Breast epithelium (tissue), 3 donors: ENCODE measurements around the gene GPATCH1.

Experiments
- POLR2A ChIP-seq: fragments of 450-650 bp; IDR thresholded peaks from one replicate; pipeline ENCODE4 v1.6.1; 2016; ENCODE audit warnings: antibody characterized with exemption, mild to moderate bottlenecking, moderate library complexity
- POLR2AphosphoS5 ChIP-seq, 3 donors: sonication (generic); formaldehyde crosslinking; IDR thresholded peaks; one replicate each; pipeline ENCODE4 v1.6.1; 2017; ENCODE audit warnings: antibody characterized with exemption in 3 of 3
- TF ChIP-seq, protein P1 (sequence below), 3 donors: fragments of 450-650 bp; IDR thresholded peaks; one replicate each; pipeline ENCODE4 v1.5.1; 2016 to 2017; ENCODE audit warnings: antibody characterized with exemption in 3 of 3, mild to moderate bottlenecking in 3 of 3, moderate library complexity in 3 of 3

DNA sequence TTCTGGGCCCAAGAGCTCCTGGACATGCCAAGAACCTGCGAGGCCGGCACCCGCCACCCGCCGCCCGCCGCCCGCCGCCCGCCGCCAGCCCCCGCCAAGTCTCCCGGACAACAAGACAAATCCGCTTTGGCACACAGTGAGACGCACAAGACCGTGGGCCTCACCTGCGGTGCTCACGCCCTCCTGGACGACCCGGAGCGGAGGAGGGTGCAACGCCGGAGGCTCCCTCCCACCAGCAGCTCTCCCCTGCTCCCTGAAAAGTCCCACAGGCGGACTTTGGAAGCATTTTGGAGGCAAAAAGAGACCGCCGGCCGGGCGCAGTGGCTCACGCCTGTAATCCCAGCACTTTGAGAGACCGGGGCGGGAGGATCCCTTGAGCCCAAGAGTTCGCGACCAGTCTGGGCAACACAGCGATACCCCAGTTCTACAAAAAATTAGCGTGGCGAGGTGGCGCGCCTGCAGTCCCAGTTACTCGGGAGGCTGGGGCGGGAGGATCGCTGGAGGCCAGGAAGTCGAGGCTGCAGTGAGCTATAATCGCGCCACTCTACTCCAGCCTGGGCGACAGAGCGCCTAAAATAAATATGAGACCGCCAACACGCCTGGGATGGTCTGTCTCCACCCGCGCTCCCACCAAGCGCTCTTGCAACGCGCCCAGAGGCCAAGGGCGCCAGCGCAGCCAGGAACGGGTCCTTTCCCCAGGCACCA is 17.1 kb upstream of the GPATCH1 start:
- TF ChIP-seq POLR2A (no peak), POLR2AphosphoS5 (IDR thresholded peaks at IDR 0.05) (no peak)
- TF ChIP-seq, protein P1, sequence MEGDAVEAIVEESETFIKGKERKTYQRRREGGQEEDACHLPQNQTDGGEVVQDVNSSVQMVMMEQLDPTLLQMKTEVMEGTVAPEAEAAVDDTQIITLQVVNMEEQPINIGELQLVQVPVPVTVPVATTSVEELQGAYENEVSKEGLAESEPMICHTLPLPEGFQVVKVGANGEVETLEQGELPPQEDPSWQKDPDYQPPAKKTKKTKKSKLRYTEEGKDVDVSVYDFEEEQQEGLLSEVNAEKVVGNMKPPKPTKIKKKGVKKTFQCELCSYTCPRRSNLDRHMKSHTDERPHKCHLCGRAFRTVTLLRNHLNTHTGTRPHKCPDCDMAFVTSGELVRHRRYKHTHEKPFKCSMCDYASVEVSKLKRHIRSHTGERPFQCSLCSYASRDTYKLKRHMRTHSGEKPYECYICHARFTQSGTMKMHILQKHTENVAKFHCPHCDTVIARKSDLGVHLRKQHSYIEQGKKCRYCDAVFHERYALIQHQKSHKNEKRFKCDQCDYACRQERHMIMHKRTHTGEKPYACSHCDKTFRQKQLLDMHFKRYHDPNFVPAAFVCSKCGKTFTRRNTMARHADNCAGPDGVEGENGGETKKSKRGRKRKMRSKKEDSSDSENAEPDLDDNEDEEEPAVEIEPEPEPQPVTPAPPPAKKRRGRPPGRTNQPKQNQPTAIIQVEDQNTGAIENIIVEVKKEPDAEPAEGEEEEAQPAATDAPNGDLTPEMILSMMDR (IDR thresholded peaks at IDR 0.05): no peak
